HepG2 (cell line): Measurements from ENCODE around the gene PIP5K1C. TPM values are rescaled to one million over a fixed set of nuclear protein-coding genes. Genes with fewer than 3 reads are reported as not detected.

Experiments used
- ATF1 ChIP-seq: IDR thresholded peaks from 2 replicates; pipeline ENCODE4 v1.6.1; 2016; ENCODE audit warnings: mild to moderate bottlenecking, control low read depth
- ELF4 ChIP-seq: sonication (generic); formaldehyde crosslinking; IDR thresholded peaks from 2 replicates; pipeline ENCODE4 v1.5.0; 2020; ENCODE audit warnings: missing genetic modification reagents, mild to moderate bottlenecking, moderate library complexity, borderline replicate concordance
- EZH2 ChIP-seq: conservative IDR thresholded peaks from 2 replicates; pipeline ENCODE4 v1.6.1; 2012; ENCODE audit warnings: mild to moderate bottlenecking, low read depth, low read length, moderate library complexity
- HOXD1 ChIP-seq: sonication (generic); formaldehyde crosslinking; IDR thresholded peaks from 2 replicates; pipeline ENCODE4 v1.5.0; 2020; ENCODE audit warnings: missing genetic modification reagents
- IKZF4 ChIP-seq: sonication (generic); formaldehyde crosslinking; IDR thresholded peaks from 2 replicates; pipeline ENCODE4 v1.5.1; 2020; ENCODE audit warnings: borderline replicate concordance, mild to moderate bottlenecking, low read depth, missing genetic modification reagents; ENCODE audit errors: not compliant biosample characterization
- IKZF5 ChIP-seq: IDR thresholded peaks from 2 replicates; pipeline ENCODE4 v1.6.1; 2018; ENCODE audit warnings: missing genetic modification reagents, mild to moderate bottlenecking, missing compliant biosample characterization
- MIER3 ChIP-seq: IDR thresholded peaks from 2 replicates; pipeline ENCODE4 v1.6.1; 2016; ENCODE audit warnings: missing compliant biosample characterization, borderline replicate concordance
- NFYC ChIP-seq: IDR thresholded peaks from 2 replicates; pipeline ENCODE4 v1.6.1; 2016; ENCODE audit warnings: missing genetic modification reagents, missing compliant biosample characterization
- SALL2 ChIP-seq: sonication (generic); formaldehyde crosslinking; IDR thresholded peaks from 2 replicates; pipeline ENCODE4 v1.8.1; 2023; ENCODE audit warnings: mild to moderate bottlenecking, missing genetic modification reagents, inconsistent platforms
- SMARCC2 ChIP-seq: fragments of 450-650 bp; IDR thresholded peaks from 2 replicates; pipeline ENCODE4 v1.6.1; 2017; ENCODE audit warnings: antibody characterized with exemption, mild to moderate bottlenecking
- TBX3 ChIP-seq: fragments of 450-650 bp; IDR thresholded peaks from 2 replicates; pipeline ENCODE4 v1.6.1; 2017; ENCODE audit warnings: antibody characterized with exemption, mild to moderate bottlenecking, inconsistent platforms, borderline replicate concordance
- TFE3 ChIP-seq: IDR thresholded peaks from 2 replicates; pipeline ENCODE4 v1.6.1; 2016
- TRIM24 ChIP-seq: sonication (generic); formaldehyde crosslinking; IDR thresholded peaks from 2 replicates; pipeline ENCODE4 v1.8.0; 2022; ENCODE audit warnings: mild to moderate bottlenecking, missing genetic modification reagents
- ZBTB7A ChIP-seq: sonication (generic); formaldehyde crosslinking; IDR thresholded peaks from 2 replicates; pipeline ENCODE4 v1.8.0; 2022; ENCODE audit warnings: mild to moderate bottlenecking, missing genetic modification reagents
- ZFX ChIP-seq: sonication (generic); formaldehyde crosslinking; IDR thresholded peaks from 2 replicates; pipeline ENCODE4 v1.4.0; 2020; ENCODE audit warnings: mild to moderate bottlenecking, low read depth, missing genetic modification reagents, moderate library complexity
- ZKSCAN5 ChIP-seq: sonication (generic); formaldehyde crosslinking; IDR thresholded peaks from 2 replicates; pipeline ENCODE4 v1.5.1; 2020; ENCODE audit warnings: mild to moderate bottlenecking, missing genetic modification reagents
- ZNF12 ChIP-seq: sonication (generic); formaldehyde crosslinking; IDR thresholded peaks from 2 replicates; pipeline ENCODE4 v1.5.0; 2020; ENCODE audit warnings: missing genetic modification reagents
- ZNF205 ChIP-seq: IDR thresholded peaks from 2 replicates; pipeline ENCODE4 v1.6.1; 2018; ENCODE audit warnings: missing biosample characterization, missing genetic modification reagents
- ZNF451 ChIP-seq: sonication (generic); formaldehyde crosslinking; IDR thresholded peaks from 2 replicates; pipeline ENCODE4 v1.5.0; 2020; ENCODE audit warnings: mild to moderate bottlenecking, missing genetic modification reagents
- ZNF512 ChIP-seq: sonication (generic); formaldehyde crosslinking; IDR thresholded peaks from 2 replicates; pipeline ENCODE4 v1.4.0; 2020; ENCODE audit warnings: mild to moderate bottlenecking, missing genetic modification reagents
- ZNF737 ChIP-seq: sonication (generic); formaldehyde crosslinking; IDR thresholded peaks from 2 replicates; pipeline ENCODE4 v1.5.0; 2020; ENCODE audit warnings: missing genetic modification reagents, mild to moderate bottlenecking, borderline replicate concordance
- ZUFSP ChIP-seq: sonication (generic); formaldehyde crosslinking; IDR thresholded peaks from 2 replicates; pipeline ENCODE4 v1.9.0; 2021; ENCODE audit warnings: missing genetic modification reagents, mild to moderate bottlenecking, borderline replicate concordance
- polyA plus RNA-seq, 8 experiments: library from polyadenylated mRNA; depleted of rRNA in 3 of 8; stranded (reverse) in 7 of 8; unstranded in 1 of 8; fragments of >200 nt; fragmentation: Illumina TruSeq in 4 of 8; extraction: Trizol in 4 of 8; gene quantifications; 2 replicates each; pipeline versions ENCODE4 v1.2.1 to v1.2.3, GENCODE V29; 2011 to 2016; ENCODE audit warnings: low read depth in 4 of 8, missing spikeins in 1 of 8, mixed read lengths in 1 of 8; ENCODE audit not compliant: insufficient read depth in 1 of 8
- total RNA-seq, 5 experiments: library from RNA; depleted of rRNA; stranded (reverse); fragments of >200 nt; fragmentation: Illumina TruSeq; extraction: Trizol; gene quantifications; 2 replicates each; pipeline ENCODE4 v1.2.3, GENCODE V29; 2016; ENCODE audit warnings: low read depth in 1 of 5

PIP5K1C gene
- total and polyA plus RNA-seq, 2 of the 13 experiments (the other 11 are each of a cell fraction or from before 2014, with no cell fraction given), result 3.6 to 4.3 TPM

GRCh38 chr19:3626473-3627350, 73.6 kb downstream of the PIP5K1C start, which contains the start of gene CACTIN (continued):
- TF ChIP-seq ZNF12 (CRISPR knock-in tag) (no peak), IKZF4 (CRISPR knock-in tag) (no peak), ZKSCAN5 (CRISPR knock-in tag) (no peak), ZNF737 (CRISPR knock-in tag) (no peak), ZNF451 (CRISPR knock-in tag) (peak; percentile 74; the same call in 1 of the 2 replicates), TFE3 (CRISPR knock-in tag) (peak; percentile 67; the same call in 1 of the 2 replicates), NFYC (CRISPR knock-in tag) (peak; percentile 86), ZFX (CRISPR knock-in tag) (peak; percentile 89), EZH2 (no peak), HOXD1 (CRISPR knock-in tag) (no peak), IKZF5 (peak; percentile 88; the same call in 1 of the 2 replicates), ZBTB7A (CRISPR knock-in tag) (no peak), ZNF512 (CRISPR knock-in tag) (no peak), TRIM24 (no peak), ZUFSP (CRISPR knock-in tag) (no peak), ZNF205 (CRISPR knock-in tag) (peak; percentile 74), TBX3 (peak; percentile 89), SMARCC2 (no peak), MIER3 (CRISPR knock-in tag) (peak; percentile 59; the same call in 1 of the 2 replicates), ATF1 (CRISPR knock-in tag) (peak; percentile 58; the same call in 1 of the 2 replicates), ELF4 (CRISPR knock-in tag) (peak; percentile 93), SALL2 (peak; percentile 54; the same call in 1 of the 2 replicates)
